ENCODE data around the gene DSCAML1. TPM values are rescaled to one million over a fixed set of nuclear protein-coding genes. Genes with fewer than 3 reads are reported as not detected.
A peak's percentile ranks its signal among the peaks of the same experiment; 100 is the strongest.

DSCAML1 gene
- total RNA-seq, 1 donor from 2014 or later = 0.89 TPM

GRCh38 chr11:117634756-117635603 lies 162.0 kb downstream of the DSCAML1 start:
- no peak for DNase-seq

GRCh38 chr11:117633976-117634755 lies 162.8 kb downstream of the DSCAML1 start:
- DNase-seq = no peak

- DNase-seq = no peak
These were observed 163.7 kb downstream of the DSCAML1 start for GRCh38 chr11:117633186-117633754.

DNA sequence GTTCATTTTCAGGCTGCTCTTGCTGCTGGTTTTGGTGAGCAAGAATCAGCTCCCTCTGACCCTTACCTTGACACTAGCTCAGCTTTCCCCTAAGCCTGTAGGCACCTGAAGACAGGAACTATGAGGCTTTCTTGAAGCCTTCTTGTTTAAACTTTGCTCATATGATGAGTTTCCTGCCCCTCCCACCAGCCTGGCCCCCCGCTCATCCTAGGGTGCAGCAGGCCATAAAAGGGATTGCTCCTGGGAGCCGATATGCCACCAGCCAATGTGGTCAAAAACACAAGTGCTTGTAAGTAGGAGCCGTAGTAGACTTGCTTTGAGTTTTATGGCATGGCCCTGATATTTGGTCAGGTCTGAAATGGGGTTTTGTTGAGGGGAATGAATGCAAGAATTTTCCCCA lies 164.7 kb downstream of the DSCAML1 start:
- no peak for DNase-seq

DNA sequence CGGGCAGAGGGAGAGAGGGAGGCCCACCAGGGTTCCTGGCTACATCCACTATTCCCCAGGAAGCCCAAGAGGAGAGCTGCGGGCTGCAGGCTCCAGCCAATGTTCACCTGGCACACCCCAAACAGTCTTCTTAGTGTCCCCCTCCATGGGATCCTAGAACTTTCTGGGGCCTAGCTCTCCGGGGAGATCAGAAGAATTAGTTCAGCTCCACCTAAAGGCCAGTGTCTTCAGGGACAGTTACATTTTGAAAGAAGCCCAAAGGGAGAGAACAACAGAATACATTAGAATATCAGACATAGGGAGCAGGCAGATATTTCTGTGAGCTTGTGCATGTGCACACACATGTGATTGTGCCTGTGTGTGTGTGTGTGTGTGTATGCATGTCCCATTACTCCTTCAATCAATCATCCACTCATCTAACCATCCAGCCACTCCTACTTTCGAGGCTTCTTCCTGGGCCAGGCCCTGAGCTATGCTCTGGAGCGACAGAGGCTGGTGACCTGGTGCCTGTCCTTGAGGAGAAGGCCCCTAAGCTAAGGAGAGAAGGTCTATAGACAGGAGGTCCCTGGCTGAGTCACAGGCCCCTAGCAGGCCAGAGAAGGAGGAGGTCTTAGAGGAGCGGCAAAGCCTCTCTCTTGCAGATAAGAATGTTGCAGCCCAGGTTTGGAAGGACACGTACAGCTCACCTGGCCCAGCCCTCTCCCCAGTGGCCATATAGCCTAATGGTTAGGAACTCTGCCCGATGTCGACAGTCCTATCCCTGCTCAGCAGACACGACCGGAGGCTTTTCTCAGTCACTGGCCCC lies 165.5 kb downstream of the DSCAML1 start:
- DNase-seq = no peak

DNA sequence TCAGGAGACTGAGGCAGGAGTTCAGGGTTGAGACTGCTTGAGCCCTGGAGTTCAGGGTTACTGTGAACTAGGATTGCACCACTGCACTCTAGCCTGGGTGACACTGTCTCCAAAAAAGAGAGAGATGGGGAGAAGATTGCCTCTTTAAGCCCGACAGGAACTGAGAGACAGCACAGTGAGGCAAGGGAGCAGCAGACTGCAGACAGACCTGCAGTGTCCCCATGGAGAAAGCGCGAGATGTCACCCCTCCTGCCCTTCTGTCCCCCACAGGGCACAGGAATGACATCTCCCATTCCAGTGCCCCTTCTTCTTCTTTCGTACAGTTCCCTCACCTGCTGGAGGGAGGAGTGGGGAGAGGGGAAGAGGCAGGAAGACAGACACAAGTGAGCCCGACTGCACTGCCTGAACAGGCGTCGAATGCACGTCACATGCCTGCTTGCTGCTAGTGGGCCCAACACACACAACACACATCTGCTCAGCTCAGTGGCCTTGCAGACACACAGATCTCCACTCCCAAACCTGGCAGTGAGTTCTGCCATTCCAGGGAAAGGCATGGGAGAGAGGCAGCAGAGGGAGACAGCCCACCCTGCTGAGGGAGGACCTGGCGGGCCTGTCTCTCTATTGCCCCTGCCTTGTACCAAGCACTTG lies 167.0 kb downstream of the DSCAML1 start:
- DNase-seq = no peak

GRCh38 chr11:117629146-117629545 lies 167.9 kb downstream of the DSCAML1 start:
- no peak for DNase-seq

- no peak for DNase-seq
These were observed 169.8 kb downstream of the DSCAML1 start for GRCh38 chr11:117627259-117627658.

DNA sequence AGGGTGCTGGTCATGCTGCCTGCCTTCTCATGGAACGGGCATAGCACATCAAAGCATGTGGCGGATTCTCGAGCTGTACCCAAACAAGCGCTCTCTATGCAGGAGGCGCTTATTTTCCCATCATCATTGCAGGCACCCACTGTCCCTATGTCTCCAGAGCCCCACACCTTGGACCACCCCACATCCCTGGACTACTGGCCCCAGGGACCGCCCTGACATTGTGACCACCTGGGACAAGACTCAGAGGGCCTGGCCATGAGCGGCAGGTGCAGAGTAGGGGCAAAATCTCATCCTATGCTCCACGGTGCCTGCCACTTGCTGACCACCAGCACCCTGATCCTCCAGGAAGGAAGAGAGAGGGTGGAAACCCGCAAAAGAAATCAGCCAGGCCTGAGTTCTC lies 170.4 kb downstream of the DSCAML1 start:
- DNase-seq = no peak

GRCh38 chr11:117625237-117625636 lies 171.8 kb downstream of the DSCAML1 start:
- no peak for DNase-seq

DNA sequence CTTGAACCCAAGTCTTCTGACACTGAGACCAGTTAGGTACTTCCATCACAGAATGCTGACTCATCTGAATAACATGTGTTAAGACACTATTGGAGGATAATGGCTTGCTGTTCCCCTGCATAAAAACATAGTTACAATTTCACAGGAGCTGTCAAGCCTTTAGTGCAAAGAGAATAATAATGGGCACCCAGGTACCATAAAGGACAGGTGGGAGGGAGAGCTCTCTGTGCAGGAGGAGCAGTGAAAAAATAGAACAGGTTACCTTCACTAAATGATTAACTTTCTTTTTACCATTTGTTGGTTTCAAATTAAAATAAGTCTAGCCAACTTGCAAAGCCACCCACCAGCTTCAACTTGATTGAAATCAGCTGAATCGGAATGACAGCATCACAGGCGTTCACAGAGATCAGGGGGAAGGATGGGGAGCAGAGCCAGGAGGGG lies 173.2 kb downstream of the DSCAML1 start:
- no peak for DNase-seq

DNA sequence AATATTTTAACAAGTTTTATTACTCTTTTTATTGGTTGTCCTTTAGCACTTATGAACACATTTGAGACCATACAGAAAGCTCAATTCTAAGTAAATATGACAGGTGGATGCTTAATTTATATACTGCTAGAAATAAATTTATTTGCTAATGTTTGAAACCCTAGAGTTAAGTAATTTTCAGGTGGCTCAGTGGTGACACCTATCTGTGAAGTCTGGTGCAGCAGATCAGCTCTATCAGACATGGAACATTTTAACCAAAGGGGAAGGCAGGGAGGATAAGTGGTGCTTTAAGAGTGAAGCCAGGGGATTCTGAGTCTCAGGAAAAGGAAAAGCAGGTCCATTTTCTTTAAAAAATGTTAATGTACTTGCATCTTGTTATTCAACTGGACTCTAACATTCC lies 175.8 kb downstream of the DSCAML1 start:
- DNase-seq = no peak

- DNase-seq = no peak
These were observed 176.4 kb downstream of the DSCAML1 start for GRCh38 chr11:117620659-117621058.

- DNase-seq = no peak
These were observed 176.9 kb downstream of the DSCAML1 start for GRCh38 chr11:117620086-117620485.

GRCh38 chr11:117619661-117620060 lies 177.4 kb downstream of the DSCAML1 start:
- DNase-seq = no peak

DNA sequence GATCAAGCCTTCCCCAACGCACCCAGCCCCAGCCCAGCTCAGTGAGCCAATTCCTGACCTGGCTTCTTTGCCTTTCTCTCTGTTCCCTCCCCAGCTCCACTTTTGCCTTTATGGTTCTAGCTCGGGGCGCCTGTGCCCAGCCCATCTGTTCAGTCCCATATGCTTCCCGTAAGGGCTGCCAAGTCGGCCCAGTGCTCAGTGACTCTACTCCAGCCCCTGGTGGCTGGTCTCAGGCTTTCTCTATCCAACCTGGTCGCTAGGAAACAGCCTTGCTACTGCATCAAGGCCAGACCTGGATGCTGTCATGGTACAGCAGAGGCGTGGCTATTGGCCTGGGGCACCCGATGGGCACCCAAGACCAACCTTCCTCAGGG lies 178.0 kb downstream of the DSCAML1 start:
- DNase-seq = no peak

DNA sequence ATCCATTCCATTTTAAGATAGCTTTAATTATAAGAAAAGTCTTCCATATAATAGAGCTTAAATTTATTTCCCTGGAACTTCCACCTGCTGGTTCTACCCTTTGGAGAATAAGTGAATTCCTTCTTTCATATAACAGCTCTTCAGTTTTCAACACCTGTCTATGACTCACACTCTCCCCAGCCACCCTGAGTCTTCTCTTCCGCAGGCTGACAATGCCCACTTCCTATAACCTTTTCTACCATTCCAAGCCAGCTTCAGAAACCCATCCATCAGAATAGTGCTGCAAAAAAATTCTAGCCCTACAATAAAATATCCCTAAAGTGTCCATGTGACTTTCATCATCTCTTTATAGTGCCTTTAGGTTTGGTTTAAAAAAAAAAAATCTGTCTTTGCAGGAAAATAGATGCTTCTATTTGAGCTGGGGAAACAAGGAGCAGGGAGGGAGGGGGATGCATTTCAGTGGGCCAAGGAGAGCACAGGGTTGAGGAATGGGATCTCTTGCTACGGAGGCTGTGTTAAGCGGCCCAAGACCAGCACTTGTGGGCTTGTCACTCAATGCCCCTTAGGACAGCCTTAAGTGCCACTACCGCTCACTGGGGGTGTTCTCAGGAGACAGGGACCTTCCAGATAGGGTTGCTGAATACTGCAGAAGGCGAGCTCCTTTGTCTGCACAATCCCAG lies 178.6 kb downstream of the DSCAML1 start:
- DNase-seq = no peak

- no peak for DNase-seq
These were observed 180.0 kb downstream of the DSCAML1 start for GRCh38 chr11:117616979-117617378.

- DNase-seq = no peak
These were observed 182.3 kb downstream of the DSCAML1 start for GRCh38 chr11:117614728-117615127.

- no peak for DNase-seq
These were observed 183.5 kb downstream of the DSCAML1 start for GRCh38 chr11:117613521-117613920.

DNA sequence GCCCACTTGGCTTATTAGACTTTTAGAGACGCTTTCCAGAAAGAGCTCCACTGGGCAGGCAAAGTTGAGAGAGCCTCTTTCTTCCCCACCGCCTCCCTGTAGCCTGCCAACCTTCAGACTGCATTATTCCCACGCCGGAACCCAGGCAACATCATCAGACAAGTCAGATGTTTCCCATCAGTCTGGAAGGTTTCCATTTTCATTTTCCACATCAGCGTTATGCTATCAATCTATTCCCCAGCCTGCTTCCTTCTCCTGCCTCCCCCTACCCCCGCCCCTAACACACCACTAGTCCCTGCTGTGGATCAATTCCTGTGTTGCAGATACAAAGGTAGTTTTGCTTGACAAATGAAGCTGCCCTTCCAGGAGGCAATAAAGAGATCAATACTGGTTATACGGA lies 184.8 kb downstream of the DSCAML1 start:
- peak; percentile 81 for DNase-seq

Measured in skin of body (tissue), 2 donors.